Activated T-helper 9 cell treated with anti-CD3 and anti-CD28 coated beads, Interleukin-2, amount 50 U/mL, for 16 hours (primary cell): ENCODE measurements around the gene TCF7.
"Not testable (repeated sequence)": the region's sequence is repeated elsewhere in the genome, so short reads cannot be mapped to it uniquely, and the experiment has no call there.

Experiments used
- DNase-seq: peaks from one replicate; pipeline ENCODE4 v3.0.0-alpha.2; 2020; ENCODE audit warnings: low read depth

The TCF7 gene

GRCh38 chr5:134145041-134145757, 30.7 kb downstream of the TCF7 start:
- DNase-seq: no peak

GRCh38 chr5:134145779-134146581, 31.5 kb downstream of the TCF7 start:
- peak; percentile 73 for DNase-seq

GRCh38 chr5:134146651-134147518, 32.4 kb downstream of the TCF7 start:
- no peak for DNase-seq

GRCh38 chr5:134148316-134148715, 33.8 kb downstream of the TCF7 start:
- no peak for DNase-seq

GRCh38 chr5:134148986-134149539, 34.6 kb downstream of the TCF7 start:
- no peak for DNase-seq

GRCh38 chr5:134149571-134150303, 35.3 kb downstream of the TCF7 start:
- no peak for DNase-seq

GRCh38 chr5:134151723-134152122, 37.2 kb downstream of the TCF7 start:
- DNase-seq: no peak

GRCh38 chr5:134152173-134152832, 37.8 kb downstream of the TCF7 start:
- not testable (repeated sequence) for DNase-seq

GRCh38 chr5:134153241-134153640, 38.8 kb downstream of the TCF7 start:
- DNase-seq: no peak

- DNase-seq: no peak
Observed at GRCh38 chr5:134153657-134154056, 39.2 kb downstream of the TCF7 start.

- no peak for DNase-seq
Observed at GRCh38 chr5:134161513-134162395, 47.3 kb downstream of the TCF7 start.

GRCh38 chr5:134162592-134162991, 48.1 kb downstream of the TCF7 start:
- no peak for DNase-seq

GRCh38 chr5:134171972-134172371, 57.5 kb downstream of the TCF7 start:
- DNase-seq: no peak

- DNase-seq: no peak
Observed at GRCh38 chr5:134174841-134175839, 60.7 kb downstream of the TCF7 start.

GRCh38 chr5:134175921-134176510, 61.5 kb downstream of the TCF7 start:
- no peak for DNase-seq

GRCh38 chr5:134176511-134177368, 62.3 kb downstream of the TCF7 start, which contains the start of gene SKP1:
SKP1 (minus strand) TSS chr5:134176950; CDS start chr5:134174022, 2,928 bp downstream.
- peak; percentile 78 for DNase-seq
